Neural cell (in vitro differentiated cells): Measurements from ENCODE around the gene S100A12. TPM values are rescaled to one million over a fixed set of nuclear protein-coding genes. Genes with fewer than 3 reads are reported as not detected.

Experiments used
- H2AFZ ChIP-seq: fragments of 200-600, 300-800 bp; sonication (generic), shearing (Covaris generic); 2 replicates; pipeline ENCODE4 v1.6.0; 2014; ENCODE audit warnings: low read depth, mild to moderate bottlenecking, antibody characterized with exemption, low read length, moderate library complexity
- H3F3A ChIP-seq: fragments of 200-600 bp; shearing (Covaris generic); 2 replicates; pipeline ENCODE4 v1.6.1; 2016; ENCODE audit warnings: mild to moderate bottlenecking, moderate library complexity, mixed read lengths, antibody characterized with exemption, low read length; ENCODE audit not compliant: insufficient read depth, poor library complexity, severe bottlenecking
- H3K27ac ChIP-seq: fragments of 200-600, 300-800 bp; sonication (generic), shearing (Covaris generic); 2 replicates; pipeline ENCODE4 v1.5.1; 2014; ENCODE audit warnings: mild to moderate bottlenecking, low read length, moderate library complexity
- H3K27me3 ChIP-seq: fragments of 300-800, 200-600 bp; sonication (generic), shearing (Covaris generic); 2 replicates; pipeline ENCODE4 v1.6.0; 2014; ENCODE audit warnings: mild to moderate bottlenecking, low read depth, low read length, moderate library complexity; ENCODE audit not compliant: insufficient read depth
- H3K36me3 ChIP-seq: fragments of 300-800, 200-600 bp; sonication (generic), shearing (Covaris generic); 2 replicates; pipeline ENCODE4 v1.5.1; 2014; ENCODE audit warnings: mild to moderate bottlenecking, antibody characterized with exemption, low read length, moderate library complexity; ENCODE audit not compliant: insufficient read depth
- H3K4me2 ChIP-seq: fragments of 300-800, 200-600 bp; sonication (generic), shearing (Covaris generic); 2 replicates; pipeline ENCODE4 v1.6.0; 2014; ENCODE audit warnings: mild to moderate bottlenecking, low read length
- H3K4me3 ChIP-seq: fragments of 300-800, 200-600 bp; sonication (generic), shearing (Covaris generic); 2 replicates; pipeline ENCODE4 v1.5.1; 2014; ENCODE audit warnings: mild to moderate bottlenecking, low read length, moderate library complexity
- H3K79me2 ChIP-seq: fragments of 200-600 bp; shearing (Covaris generic); replicated peaks from 2 replicates; pipeline ENCODE4 v1.6.0; 2014; ENCODE audit warnings: mild to moderate bottlenecking, low read length, moderate library complexity; ENCODE audit not compliant: insufficient read depth
- H3K9ac ChIP-seq: fragments of 300-800, 200-600 bp; sonication (generic), shearing (Covaris generic); 2 replicates; pipeline ENCODE4 v1.6.1; 2016; ENCODE audit warnings: mild to moderate bottlenecking, low read length, mixed read lengths
- H3K9me2 ChIP-seq: fragments of 200-600 bp; shearing (Covaris generic); 2 replicates; pipeline ENCODE4 v1.6.1; 2016; ENCODE audit warnings: mild to moderate bottlenecking, low read length, mixed read lengths; ENCODE audit not compliant: insufficient read depth
- H3K9me3 ChIP-seq: fragments of 200-600, 300-800 bp; sonication (generic), shearing (Covaris generic); 2 replicates; pipeline ENCODE4 v1.6.1; 2016; ENCODE audit warnings: mild to moderate bottlenecking, mixed run types, low read length, moderate library complexity, mixed read lengths
- H4K20me1 ChIP-seq: fragments of 200-600 bp; shearing (Covaris generic); 2 replicates; pipeline ENCODE4 v1.6.1; 2016; ENCODE audit warnings: mild to moderate bottlenecking, mixed run types; ENCODE audit not compliant: insufficient read depth
- EP300 ChIP-seq: fragments of 450-650 bp; conservative IDR thresholded peaks from 2 replicates; pipeline ENCODE4 v1.6.1; 2014; ENCODE audit warnings: antibody characterized with exemption, mild to moderate bottlenecking, moderate library complexity; ENCODE audit not compliant: poor library complexity, severe bottlenecking
- EZH2 ChIP-seq: fragments of 200-600, 300-800 bp; shearing (Covaris generic), sonication (generic); IDR thresholded peaks from 2 replicates; pipeline ENCODE4 v1.6.1; 2014; ENCODE audit warnings: antibody characterized with exemption, low read length, borderline replicate concordance, mild to moderate bottlenecking; ENCODE audit not compliant: insufficient read depth, poor library complexity, severe bottlenecking
- MXI1 ChIP-seq: fragments of 450-650 bp; conservative IDR thresholded peaks from 2 replicates; pipeline ENCODE4 v1.6.1; 2014; ENCODE audit warnings: antibody characterized with exemption, mild to moderate bottlenecking; ENCODE audit not compliant: poor library complexity, severe bottlenecking
- POLR2AphosphoS5 ChIP-seq: IDR thresholded peaks from 2 replicates; pipeline ENCODE4 v1.6.1; 2012
- RAD21 ChIP-seq: fragments of 450-650 bp; conservative IDR thresholded peaks from 2 replicates; pipeline ENCODE4 v1.6.1; 2014; ENCODE audit warnings: antibody characterized with exemption, mild to moderate bottlenecking, moderate library complexity
- REST ChIP-seq: IDR thresholded peaks from 2 replicates; pipeline ENCODE4 v1.6.1; 2012; ENCODE audit warnings: borderline replicate concordance
- SMC3 ChIP-seq: fragments of 450-650 bp; conservative IDR thresholded peaks from 2 replicates; pipeline ENCODE4 v1.6.1; 2014; ENCODE audit warnings: antibody characterized with exemption, mild to moderate bottlenecking, moderate library complexity; ENCODE audit not compliant: poor library complexity
- TAF1 ChIP-seq: IDR thresholded peaks from 2 replicates; pipeline ENCODE4 v1.6.1; 2012; ENCODE audit warnings: low read depth
- polyA plus RNA-seq: library from polyadenylated mRNA; depleted of rRNA; stranded (reverse); fragments of >200 nt; gene quantifications from 2 replicates; pipeline ENCODE4 v1.2.3, GENCODE V29; 2014
- TF ChIP-seq, protein P1 (sequence below): fragments of 450-650 bp; IDR thresholded peaks from 2 replicates; pipeline ENCODE4 v1.5.1; 2014; ENCODE audit warnings: antibody characterized with exemption, mild to moderate bottlenecking, moderate library complexity; ENCODE audit not compliant: poor library complexity, severe bottlenecking

The S100A12 gene
- polyA plus RNA-seq, 1 donor from 2014 or later, result not detected

DNA sequence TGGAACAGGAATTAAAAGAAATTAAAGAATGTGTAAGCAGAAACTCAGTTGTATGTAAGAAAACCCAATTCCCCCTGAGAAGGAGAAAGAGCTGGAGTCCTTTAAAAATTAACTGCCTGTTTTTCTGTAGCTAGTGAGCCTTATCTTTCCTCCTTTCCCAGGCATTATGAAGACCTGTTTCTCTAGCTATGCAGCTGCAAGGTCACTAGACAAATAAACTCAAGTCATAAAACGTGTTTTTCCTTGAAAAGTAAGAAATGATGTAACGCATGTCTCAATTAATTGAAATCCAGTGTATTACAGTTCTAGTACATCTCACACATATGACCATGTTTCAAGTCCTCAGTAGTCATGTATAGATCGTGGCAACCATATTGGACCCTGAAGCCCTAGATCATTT lies 5.3 kb downstream of the S100A12 start:
- no peak for TF ChIP-seq EZH2
- Histone ChIP-seq H3K27ac (no peak overlapping the region), H4K20me1 (no peaks in the 10 kb centered on the region)

DNA sequence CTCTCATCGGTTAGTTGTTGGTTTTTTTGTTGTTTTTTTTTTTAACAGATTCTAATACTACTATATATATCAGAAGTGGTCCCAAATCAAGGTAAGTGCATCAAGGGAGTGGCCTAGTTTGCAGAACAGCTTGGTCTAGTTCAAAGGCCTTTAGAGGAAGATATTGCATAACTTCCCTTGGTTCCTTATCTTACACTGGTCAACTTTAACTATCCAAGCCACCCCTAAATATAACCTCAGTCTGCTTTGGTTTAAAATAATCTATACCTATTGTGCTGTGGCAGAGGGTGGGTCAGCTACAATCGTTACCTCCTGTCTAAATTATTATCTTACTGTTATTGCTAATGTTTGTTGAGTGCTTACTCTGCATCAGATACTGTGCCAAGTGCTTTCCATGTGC lies 6.9 kb downstream of the S100A12 start:
- Histone ChIP-seq H3K4me2 (no peak overlapping the region), H3K9me2 (no peaks in the 10 kb centered on the region), H3K79me2 (no peaks in the 10 kb centered on the region), H3F3A (no peaks in the 10 kb centered on the region), H3K27me3 (no peaks in the 10 kb centered on the region), H4K20me1 (no peaks in the 10 kb centered on the region), H3K9ac (no peak overlapping the region), H3K36me3 (no peaks in the 10 kb centered on the region), H3K27ac (no peak overlapping the region), H3K9me3 (no peaks in the 10 kb centered on the region), H3K4me3 (no peak overlapping the region), H2AFZ (no peak overlapping the region)
- TF ChIP-seq SMC3, result no peak
- TF ChIP-seq EP300, result no peak

More for the DNA sequence above, 5.3 kb downstream of the S100A12 start:
- no peak overlapping the region for H3K9ac ChIP-seq
- no peaks in the 10 kb centered on the region for H3K79me2 ChIP-seq
- no peaks in the 10 kb centered on the region for H3K27me3 ChIP-seq
- H3K9me3 ChIP-seq, result no peaks in the 10 kb centered on the region
- H3K9me2 ChIP-seq, result no peaks in the 10 kb centered on the region
- H3K4me3 ChIP-seq, result no peak overlapping the region
- H2AFZ ChIP-seq, result no peak overlapping the region
- no peaks in the 10 kb centered on the region for H3F3A ChIP-seq
- H3K4me2 ChIP-seq, result no peak overlapping the region
- H3K36me3 ChIP-seq, result no peaks in the 10 kb centered on the region

- H2AFZ ChIP-seq, result no peak overlapping the region
- no peak overlapping the region for H3K4me2 ChIP-seq
- H3K27ac ChIP-seq, result no peak overlapping the region
- H4K20me1 ChIP-seq, result no peaks in the 10 kb centered on the region
- H3K9me2 ChIP-seq, result no peaks in the 10 kb centered on the region
- TF ChIP-seq SMC3 (no peak), REST (no peak), TAF1 (no peak), EP300 (no peak), RAD21 (no peak), EZH2 (no peak), POLR2AphosphoS5 (no peak), MXI1 (no peak)
- TF ChIP-seq, protein P1, sequence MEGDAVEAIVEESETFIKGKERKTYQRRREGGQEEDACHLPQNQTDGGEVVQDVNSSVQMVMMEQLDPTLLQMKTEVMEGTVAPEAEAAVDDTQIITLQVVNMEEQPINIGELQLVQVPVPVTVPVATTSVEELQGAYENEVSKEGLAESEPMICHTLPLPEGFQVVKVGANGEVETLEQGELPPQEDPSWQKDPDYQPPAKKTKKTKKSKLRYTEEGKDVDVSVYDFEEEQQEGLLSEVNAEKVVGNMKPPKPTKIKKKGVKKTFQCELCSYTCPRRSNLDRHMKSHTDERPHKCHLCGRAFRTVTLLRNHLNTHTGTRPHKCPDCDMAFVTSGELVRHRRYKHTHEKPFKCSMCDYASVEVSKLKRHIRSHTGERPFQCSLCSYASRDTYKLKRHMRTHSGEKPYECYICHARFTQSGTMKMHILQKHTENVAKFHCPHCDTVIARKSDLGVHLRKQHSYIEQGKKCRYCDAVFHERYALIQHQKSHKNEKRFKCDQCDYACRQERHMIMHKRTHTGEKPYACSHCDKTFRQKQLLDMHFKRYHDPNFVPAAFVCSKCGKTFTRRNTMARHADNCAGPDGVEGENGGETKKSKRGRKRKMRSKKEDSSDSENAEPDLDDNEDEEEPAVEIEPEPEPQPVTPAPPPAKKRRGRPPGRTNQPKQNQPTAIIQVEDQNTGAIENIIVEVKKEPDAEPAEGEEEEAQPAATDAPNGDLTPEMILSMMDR, result no peak
- H3K4me3 ChIP-seq, result no peak overlapping the region
- no peaks in the 10 kb centered on the region for H3K79me2 ChIP-seq
- no peaks in the 10 kb centered on the region for H3K9me3 ChIP-seq
- no peaks in the 10 kb centered on the region for H3K27me3 ChIP-seq
- no peaks in the 10 kb centered on the region for H3K36me3 ChIP-seq
- no peak overlapping the region for H3K9ac ChIP-seq
- H3F3A ChIP-seq, result no peaks in the 10 kb centered on the region
Observed at GRCh38 chr1:153367090-153367489, 8.3 kb downstream of the S100A12 start.
